ENCODE measurements around the gene ABR.

The ABR gene

DNA sequence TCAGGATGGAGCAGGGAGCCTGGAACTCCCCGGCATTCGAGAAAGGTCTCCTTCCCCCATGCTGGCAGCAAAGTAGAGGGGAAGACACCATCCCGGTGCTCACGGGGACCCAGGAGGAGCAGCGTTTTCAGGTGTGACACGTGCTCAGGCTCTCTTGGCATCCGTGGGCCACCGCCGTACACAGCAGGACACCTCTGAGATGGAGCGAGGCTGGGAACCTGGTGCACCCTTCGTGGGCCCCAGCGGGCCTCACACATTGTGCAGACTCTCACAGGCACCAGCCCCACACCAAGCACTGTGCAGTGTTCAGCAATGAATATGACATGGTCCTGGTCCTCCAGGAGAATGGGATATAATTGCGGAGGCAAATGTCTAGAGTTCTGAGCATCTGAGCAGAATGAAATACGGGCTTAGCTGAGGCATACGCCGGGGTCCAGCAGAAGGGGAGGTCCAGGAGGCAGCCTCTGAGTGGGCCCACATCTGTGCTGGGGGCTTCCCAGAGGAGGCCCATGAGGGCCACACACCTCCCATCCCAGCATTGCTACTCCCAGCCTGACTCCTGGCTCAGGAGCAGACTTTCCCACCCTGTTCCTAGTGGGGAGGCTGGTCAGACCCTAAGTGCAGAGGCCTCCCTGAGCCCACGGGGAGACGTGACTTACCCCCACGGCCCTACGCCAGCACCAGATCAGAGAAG is 72.6 kb downstream of the ABR start:
- Histone ChIP-seq H3K9ac (ENCODE audit: low read depth, low read length) (no peak overlapping the region), H3K4me2 (ENCODE audit: insufficient read depth, low read length) (peak overlapping the region; percentile 91), H3K27ac (ENCODE audit: low read length) (no peak overlapping the region), H3K36me3 (ENCODE audit: insufficient read depth, low read length) (no peaks in the 10 kb centered on the region; the same call in 1 of the 2 replicates), H3K27me3 (ENCODE audit: insufficient read depth, low read length, poor library complexity) (no peaks in the 10 kb centered on the region), H4K20me1 (ENCODE audit: insufficient read depth, low read length) (0 out of 2 replicates have a peak, but pooled peaks cover 3% of the 10 kb centered on the region), H3K4me1 (ENCODE audit: insufficient read depth, low read length) (peaks cover 32% of the 10 kb centered on the region), H3K79me2 (ENCODE audit: insufficient read depth, low read length) (peaks cover 11% of the 10 kb centered on the region), H3K9me3 (ENCODE audit: insufficient read depth, low read length, severe bottlenecking) (no peaks in the 10 kb centered on the region), H3K4me3 (ENCODE audit: low read depth in 1 of 2, low read length in 2 of 2) (peak overlapping the region in 1 of 2 experiments; percentile 66; a peak in 1 of 4 replicates), H2AFZ (ENCODE audit: low read depth, low read length) (no peak overlapping the region)
- no peak for ATAC-seq (ENCODE audit: insufficient read depth, low read depth)
- no peak for DNase-seq
- TF ChIP-seq EZH2 (IDR thresholded peaks at IDR 0.05; ENCODE audit: borderline replicate concordance, low read depth, low read length, severe bottlenecking): no peak
- TF ChIP-seq, protein P1, sequence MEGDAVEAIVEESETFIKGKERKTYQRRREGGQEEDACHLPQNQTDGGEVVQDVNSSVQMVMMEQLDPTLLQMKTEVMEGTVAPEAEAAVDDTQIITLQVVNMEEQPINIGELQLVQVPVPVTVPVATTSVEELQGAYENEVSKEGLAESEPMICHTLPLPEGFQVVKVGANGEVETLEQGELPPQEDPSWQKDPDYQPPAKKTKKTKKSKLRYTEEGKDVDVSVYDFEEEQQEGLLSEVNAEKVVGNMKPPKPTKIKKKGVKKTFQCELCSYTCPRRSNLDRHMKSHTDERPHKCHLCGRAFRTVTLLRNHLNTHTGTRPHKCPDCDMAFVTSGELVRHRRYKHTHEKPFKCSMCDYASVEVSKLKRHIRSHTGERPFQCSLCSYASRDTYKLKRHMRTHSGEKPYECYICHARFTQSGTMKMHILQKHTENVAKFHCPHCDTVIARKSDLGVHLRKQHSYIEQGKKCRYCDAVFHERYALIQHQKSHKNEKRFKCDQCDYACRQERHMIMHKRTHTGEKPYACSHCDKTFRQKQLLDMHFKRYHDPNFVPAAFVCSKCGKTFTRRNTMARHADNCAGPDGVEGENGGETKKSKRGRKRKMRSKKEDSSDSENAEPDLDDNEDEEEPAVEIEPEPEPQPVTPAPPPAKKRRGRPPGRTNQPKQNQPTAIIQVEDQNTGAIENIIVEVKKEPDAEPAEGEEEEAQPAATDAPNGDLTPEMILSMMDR (IDR thresholded peaks at IDR 0.05; ENCODE audit: borderline replicate concordance, extremely low read depth, low read length, poor library complexity, severe bottlenecking): no peak

DNA sequence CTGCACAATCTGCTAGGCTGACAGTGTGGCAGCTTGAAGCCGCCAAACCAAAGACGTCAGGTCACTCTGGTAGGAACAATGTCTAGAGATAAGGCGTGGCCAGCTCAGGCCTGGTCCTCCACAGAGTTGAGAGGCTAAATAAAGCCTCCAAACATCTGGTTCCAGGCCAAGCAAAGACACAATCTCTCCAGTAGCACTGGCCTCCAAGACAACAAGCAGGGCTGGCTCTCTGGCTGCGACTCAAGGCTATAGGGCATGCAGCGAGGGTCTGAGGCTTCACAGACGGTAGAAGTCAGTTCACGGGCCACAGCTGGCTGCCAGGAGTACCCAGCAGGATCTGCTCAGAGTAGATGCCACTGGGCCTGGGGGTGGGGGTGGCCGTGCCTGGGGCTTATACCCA is 75.6 kb downstream of the ABR start:
- no peak overlapping the region for H3K9ac ChIP-seq (ENCODE audit: low read depth, low read length)
- TF ChIP-seq, protein P1 (IDR thresholded peaks at IDR 0.05; ENCODE audit: borderline replicate concordance, extremely low read depth, low read length, poor library complexity, severe bottlenecking): no peak
- no peak for TF ChIP-seq EZH2 (IDR thresholded peaks at IDR 0.05; ENCODE audit: borderline replicate concordance, low read depth, low read length, severe bottlenecking)
- peaks cover 5% of the 10 kb centered on the region; the same call in 1 of the 2 replicates for H4K20me1 ChIP-seq (ENCODE audit: insufficient read depth, low read length)
- H3K4me1 ChIP-seq (ENCODE audit: insufficient read depth, low read length): peaks cover 17% of the 10 kb centered on the region
- ATAC-seq (ENCODE audit: insufficient read depth, low read depth): no peak
- no peaks in the 10 kb centered on the region for H3K27me3 ChIP-seq (ENCODE audit: insufficient read depth, low read length, poor library complexity)
- H3K9me3 ChIP-seq (ENCODE audit: insufficient read depth, low read length, severe bottlenecking): no peaks in the 10 kb centered on the region
- no peak for DNase-seq
- no peak overlapping the region for H3K4me3 ChIP-seq (ENCODE audit: low read depth in 1 of 2, low read length in 2 of 2)
- H3K27ac ChIP-seq (ENCODE audit: low read length): no peak overlapping the region
- no peak overlapping the region for H3K4me2 ChIP-seq (ENCODE audit: insufficient read depth, low read length)
- peaks cover 10% of the 10 kb centered on the region for H3K36me3 ChIP-seq (ENCODE audit: insufficient read depth, low read length)
- no peak overlapping the region for H2AFZ ChIP-seq (ENCODE audit: low read depth, low read length)
- H3K79me2 ChIP-seq (ENCODE audit: insufficient read depth, low read length): peaks cover 5% of the 10 kb centered on the region; the same call in 1 of the 2 replicates

DNA sequence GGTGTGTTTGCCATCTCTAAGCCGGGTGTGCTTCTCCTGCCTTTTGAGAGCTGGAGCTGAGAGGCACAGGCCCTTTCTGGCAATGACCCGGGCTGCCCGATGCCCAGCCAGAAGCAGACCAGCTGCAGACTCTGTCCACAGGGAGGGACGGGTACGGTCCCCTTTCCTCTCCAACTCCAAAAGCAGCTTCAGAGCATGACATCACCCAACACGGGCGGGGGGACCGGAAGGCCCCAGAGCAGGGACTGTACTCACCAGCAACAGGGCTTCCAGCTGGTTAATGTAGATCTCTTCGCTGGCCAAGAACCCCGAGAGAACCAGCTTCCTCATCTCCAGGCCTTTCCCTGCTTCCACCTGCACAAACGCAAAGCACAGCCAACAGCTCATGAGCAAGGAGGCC is 79.4 kb downstream of the ABR start:
- no peak overlapping the region for H3K9ac ChIP-seq (ENCODE audit: low read depth, low read length)
- no peak overlapping the region for H3K27ac ChIP-seq (ENCODE audit: low read length)
- TF ChIP-seq, protein P1 (IDR thresholded peaks at IDR 0.05; ENCODE audit: borderline replicate concordance, extremely low read depth, low read length, poor library complexity, severe bottlenecking): no peak
- TF ChIP-seq EZH2 (IDR thresholded peaks at IDR 0.05; ENCODE audit: borderline replicate concordance, low read depth, low read length, severe bottlenecking): no peak
- H4K20me1 ChIP-seq (ENCODE audit: insufficient read depth, low read length): peaks cover 18% of the 10 kb centered on the region; the same call in 1 of the 2 replicates
- H3K79me2 ChIP-seq (ENCODE audit: insufficient read depth, low read length): no peaks in the 10 kb centered on the region
- peaks cover 6% of the 10 kb centered on the region; the same call in 1 of the 2 replicates for H3K4me1 ChIP-seq (ENCODE audit: insufficient read depth, low read length)
- ATAC-seq (ENCODE audit: insufficient read depth, low read depth): no peak
- peaks cover 25% of the 10 kb centered on the region for H3K36me3 ChIP-seq (ENCODE audit: insufficient read depth, low read length)
- no peaks in the 10 kb centered on the region for H3K9me3 ChIP-seq (ENCODE audit: insufficient read depth, low read length, severe bottlenecking)
- no peak overlapping the region for H3K4me3 ChIP-seq (ENCODE audit: low read depth in 1 of 2, low read length in 2 of 2)
- no peak overlapping the region for H3K4me2 ChIP-seq (ENCODE audit: insufficient read depth, low read length)
- no peak overlapping the region for H2AFZ ChIP-seq (ENCODE audit: low read depth, low read length)
- H3K27me3 ChIP-seq (ENCODE audit: insufficient read depth, low read length, poor library complexity): no peaks in the 10 kb centered on the region
- no peak for DNase-seq

All from DND-41 (cell line).